Stimulated activated naive CD8-positive, alpha-beta T cell treated with anti-CD3 and anti-CD28 coated beads, Interleukin-15, Interleukin-2, amounts not matched to agents 100 U/mL and 50 U/mL, for 24 hours (primary cell): ENCODE measurements around the gene PTPN23.
A peak's percentile ranks its signal among the peaks of the same experiment; 100 is the strongest.
"Not testable (repeated sequence)": the region's sequence is repeated elsewhere in the genome, so short reads cannot be mapped to it uniquely, and the experiment has no call there.

Source experiments
- ATAC-seq: fragments of 150-1000 bp; cut with Tn5 transposase; one replicate; pipeline ENCODE4 v1.10.0; 2021
- DNase-seq: peaks from one replicate; pipeline ENCODE4 v3.0.0; 2021

Gene PTPN23, protein sequence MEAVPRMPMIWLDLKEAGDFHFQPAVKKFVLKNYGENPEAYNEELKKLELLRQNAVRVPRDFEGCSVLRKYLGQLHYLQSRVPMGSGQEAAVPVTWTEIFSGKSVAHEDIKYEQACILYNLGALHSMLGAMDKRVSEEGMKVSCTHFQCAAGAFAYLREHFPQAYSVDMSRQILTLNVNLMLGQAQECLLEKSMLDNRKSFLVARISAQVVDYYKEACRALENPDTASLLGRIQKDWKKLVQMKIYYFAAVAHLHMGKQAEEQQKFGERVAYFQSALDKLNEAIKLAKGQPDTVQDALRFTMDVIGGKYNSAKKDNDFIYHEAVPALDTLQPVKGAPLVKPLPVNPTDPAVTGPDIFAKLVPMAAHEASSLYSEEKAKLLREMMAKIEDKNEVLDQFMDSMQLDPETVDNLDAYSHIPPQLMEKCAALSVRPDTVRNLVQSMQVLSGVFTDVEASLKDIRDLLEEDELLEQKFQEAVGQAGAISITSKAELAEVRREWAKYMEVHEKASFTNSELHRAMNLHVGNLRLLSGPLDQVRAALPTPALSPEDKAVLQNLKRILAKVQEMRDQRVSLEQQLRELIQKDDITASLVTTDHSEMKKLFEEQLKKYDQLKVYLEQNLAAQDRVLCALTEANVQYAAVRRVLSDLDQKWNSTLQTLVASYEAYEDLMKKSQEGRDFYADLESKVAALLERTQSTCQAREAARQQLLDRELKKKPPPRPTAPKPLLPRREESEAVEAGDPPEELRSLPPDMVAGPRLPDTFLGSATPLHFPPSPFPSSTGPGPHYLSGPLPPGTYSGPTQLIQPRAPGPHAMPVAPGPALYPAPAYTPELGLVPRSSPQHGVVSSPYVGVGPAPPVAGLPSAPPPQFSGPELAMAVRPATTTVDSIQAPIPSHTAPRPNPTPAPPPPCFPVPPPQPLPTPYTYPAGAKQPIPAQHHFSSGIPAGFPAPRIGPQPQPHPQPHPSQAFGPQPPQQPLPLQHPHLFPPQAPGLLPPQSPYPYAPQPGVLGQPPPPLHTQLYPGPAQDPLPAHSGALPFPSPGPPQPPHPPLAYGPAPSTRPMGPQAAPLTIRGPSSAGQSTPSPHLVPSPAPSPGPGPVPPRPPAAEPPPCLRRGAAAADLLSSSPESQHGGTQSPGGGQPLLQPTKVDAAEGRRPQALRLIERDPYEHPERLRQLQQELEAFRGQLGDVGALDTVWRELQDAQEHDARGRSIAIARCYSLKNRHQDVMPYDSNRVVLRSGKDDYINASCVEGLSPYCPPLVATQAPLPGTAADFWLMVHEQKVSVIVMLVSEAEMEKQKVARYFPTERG (N-terminal part only)

DNA sequence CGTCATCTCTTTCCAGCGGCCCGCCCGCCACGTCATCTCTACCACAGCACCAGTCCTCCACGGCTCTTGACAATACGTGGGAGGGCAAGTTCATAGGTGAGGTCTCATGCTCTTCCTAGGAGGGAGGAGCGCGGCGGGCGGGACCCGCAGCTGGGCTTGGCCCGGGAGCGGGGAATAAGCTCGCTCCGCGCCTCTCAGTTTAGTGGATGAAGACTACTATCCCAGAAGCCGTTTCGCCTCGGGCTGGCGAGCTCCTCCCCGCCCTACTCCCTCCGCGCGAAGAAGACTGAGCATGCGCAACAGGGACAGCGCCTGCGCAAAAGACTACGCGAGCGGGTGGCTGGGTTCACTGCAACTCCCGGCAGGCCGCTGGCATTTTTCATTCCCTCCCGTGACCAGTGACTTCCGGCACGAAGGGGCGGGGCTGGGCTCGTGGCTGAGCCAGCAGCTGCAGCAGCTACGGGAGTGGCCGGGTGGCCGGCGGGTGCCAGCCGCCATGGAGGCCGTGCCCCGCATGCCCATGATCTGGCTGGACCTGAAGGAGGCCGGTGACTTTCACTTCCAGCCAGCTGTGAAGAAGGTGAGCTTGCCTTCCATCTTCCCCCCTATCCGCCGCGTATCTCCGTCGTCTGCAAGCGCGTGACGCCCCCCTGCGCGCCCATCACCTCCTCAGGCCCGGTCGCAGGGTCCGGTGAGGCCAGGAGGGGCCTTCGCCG, at the start of gene PTPN23:
Gene PTPN23, plus strand, starts transcription at position 421 of the 716 bp plus-strand sequence. Its CDS starts 76 bp downstream, at position 497.
- peak; percentile 87 for ATAC-seq
- DNase-seq: peak; percentile 99

DNA sequence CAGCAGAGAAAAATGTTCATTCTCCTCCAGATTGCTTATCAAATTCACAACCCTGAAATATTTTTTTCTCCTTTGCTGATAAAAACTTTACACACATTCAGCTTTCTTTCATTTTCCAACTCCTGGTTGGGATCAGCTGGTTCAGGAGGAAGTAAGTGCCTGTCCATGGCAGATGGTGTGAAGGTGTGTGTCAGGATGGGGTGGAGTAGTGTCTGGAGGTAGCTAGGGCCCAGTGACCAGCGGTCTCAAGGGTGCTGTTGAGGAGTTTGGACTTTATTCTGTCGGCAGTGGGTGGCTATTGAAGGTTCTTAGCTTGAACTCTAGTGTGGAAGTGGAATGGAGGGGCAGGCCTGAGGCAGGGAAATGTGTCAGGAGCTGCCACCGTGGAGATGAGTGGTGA, 46.9 kb upstream of the PTPN23 start:
- ATAC-seq (no peak), DNase-seq (no peak)

DNA sequence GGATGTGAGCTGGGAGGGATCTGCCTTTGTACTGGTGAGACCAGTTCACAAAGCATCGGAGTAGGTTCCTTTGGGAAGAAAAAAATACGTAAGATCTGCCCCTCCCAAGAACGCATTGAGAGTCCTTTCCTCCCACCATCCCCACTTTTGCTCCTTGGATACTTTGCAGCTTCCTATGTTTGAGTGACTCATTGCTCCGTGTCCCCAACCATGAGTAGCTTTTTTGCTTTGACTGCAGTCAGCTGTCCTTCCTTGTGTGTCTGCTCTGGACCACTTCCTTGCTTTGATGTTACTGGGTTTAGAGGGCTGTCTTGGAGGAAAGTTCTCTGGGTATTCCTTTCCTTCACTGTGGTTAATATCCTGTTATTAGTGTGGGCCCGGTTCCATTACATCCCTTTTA, 43.2 kb upstream of the PTPN23 start:
- no peak for DNase-seq
- no peak for ATAC-seq

DNA sequence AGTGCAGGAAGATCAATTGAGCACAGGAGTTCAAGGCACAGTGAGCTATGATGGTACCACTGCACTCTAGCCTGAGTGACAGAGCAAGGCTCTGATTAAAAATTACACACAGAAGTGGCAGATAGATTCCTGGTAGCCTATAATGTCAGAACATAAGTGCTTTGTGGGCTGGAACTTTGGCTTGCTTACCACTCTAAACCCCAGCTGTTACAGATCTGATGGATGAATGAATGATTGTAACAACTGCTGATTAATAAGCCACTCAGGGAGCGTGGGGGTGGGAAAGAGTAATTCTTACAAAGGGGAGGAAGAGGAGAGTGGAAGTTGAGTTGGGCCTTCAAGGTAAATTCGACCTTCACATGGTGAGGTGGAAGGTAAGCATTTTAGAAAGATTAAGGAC, 40.9 kb upstream of the PTPN23 start:
- no peak for ATAC-seq
- no peak for DNase-seq

DNA sequence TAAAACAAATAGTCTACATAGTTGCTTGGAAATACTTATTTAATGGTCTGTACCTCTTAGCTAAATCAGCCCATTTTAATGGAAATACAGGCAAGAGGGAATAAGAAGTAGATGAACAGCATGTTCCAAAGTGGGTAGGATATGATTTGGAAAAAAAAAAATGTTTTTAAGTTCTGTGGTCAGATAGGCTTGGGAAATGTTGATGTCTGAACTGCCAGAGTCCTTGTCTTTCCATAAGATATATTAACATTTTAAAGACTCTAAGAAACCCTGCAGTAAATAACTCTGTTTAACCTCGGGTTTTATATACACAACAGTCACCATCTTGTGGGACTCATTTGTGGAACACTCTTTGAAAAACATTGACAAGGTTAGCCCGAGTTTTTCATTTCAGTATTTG, 40.0 kb upstream of the PTPN23 start:
- DNase-seq (no peak), ATAC-seq (no peak)

DNA sequence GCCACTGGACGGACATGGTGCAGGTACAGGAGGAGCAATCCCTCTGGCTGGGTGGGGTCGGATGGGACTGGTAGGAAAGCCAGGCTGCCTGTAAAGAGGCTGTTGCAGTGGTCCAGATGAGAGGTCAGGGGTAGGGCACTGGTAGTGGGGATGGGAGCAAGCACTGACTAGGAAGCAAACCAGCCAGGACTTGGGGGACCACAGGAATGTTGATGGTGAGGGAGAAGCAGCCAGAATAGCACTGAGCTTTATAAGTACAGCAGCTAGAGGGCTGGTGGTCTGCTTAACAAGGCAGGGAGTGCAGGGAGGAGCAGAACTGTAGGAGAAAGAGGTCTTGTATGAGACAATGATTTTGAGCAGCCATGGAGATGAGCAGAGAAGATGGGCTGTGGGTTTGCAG, 38.7 kb upstream of the PTPN23 start:
- DNase-seq (no peak), ATAC-seq (no peak)

DNA sequence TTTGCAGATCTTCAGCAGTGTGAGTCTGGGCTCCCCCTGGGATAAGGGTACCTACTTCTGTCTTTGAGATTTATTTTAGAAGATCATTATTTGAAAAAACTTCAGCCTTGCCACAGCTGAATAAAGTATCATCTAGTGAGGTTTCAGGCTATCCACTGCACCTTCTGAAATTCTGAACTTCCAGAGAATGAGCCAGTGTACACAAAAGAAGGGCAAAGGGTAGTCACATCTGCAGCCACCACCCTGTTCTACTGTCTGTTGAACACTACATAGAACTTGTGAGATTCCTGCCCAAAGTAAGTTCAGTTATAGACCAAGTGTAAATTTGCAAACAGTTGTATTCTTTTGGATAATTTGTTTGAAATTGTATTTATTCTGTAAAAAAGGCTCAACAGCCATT, 38.0 kb upstream of the PTPN23 start:
- ATAC-seq: no peak
- DNase-seq: no peak

DNA sequence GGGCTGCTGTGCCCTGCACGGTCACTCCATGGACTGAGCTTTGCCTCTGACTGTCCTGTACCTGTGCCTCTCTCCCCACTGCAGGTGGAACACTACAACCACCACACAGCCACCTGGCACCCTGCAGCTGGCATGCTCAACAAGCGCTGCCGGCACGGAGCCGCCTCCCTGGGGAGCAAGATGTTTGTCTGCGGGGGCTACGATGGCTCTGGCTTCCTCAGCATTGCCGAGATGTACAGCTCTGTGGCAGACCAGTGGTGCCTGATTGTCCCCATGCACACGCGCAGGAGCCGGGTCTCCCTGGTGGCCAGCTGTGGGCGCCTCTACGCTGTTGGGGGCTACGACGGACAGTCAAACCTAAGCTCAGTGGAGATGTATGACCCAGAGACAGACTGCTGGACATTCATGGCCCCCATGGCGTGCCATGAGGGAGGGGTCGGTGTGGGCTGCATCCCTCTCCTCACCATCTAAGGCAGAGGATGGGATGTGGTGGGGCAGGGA, 37.3 kb upstream of the PTPN23 start:
- DNase-seq (no peak), ATAC-seq (peak; percentile 6)

DNA sequence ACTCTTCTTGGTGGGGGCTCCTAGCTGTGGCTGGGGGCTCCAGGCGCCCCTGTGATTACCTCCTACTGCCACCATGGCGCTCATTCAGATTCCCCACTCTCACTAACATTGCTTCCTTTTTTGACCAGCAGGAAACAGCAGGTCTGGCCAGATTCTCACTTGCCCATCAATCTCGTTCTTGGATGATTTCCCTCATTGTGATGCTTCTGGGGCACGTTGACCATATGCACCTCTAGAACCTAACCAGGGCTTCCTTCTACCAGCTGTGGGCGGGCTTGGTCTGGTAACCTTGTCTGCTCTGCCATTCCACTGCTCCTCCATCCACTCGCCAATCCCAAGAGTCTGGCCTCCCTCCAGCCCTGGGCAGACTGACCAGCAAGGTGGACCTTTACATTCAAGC, 35.9 kb upstream of the PTPN23 start:
- no peak for ATAC-seq
- DNase-seq: no peak

DNA sequence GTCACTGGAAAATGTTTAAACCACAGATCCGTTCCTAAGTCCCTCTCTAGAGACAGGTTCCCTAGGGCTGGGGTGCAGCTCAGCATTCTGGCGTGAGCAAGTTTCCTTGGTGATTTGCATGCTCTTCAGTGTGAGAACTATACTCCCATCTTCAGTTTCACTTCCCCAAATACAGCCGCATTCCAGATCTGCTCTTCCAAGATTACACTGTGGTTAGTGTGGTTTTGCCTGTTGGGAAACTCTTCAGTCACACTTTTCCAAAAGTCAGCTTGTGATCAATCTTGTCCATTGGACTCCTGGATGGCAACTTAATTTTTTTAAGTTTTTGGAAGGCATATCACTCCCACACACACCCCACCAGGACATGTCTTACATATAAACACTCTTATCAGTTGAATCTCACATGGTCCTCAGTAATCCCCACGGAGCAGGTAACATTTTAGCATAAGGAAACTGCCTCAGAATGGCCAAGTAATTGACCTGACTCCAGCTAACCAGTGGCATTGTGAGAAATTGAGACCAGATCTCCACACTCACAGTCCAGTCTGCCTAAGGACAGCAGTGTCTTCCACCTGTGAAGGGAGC, 33.5 kb upstream of the PTPN23 start:
- ATAC-seq (no peak), DNase-seq (no peak)

DNA sequence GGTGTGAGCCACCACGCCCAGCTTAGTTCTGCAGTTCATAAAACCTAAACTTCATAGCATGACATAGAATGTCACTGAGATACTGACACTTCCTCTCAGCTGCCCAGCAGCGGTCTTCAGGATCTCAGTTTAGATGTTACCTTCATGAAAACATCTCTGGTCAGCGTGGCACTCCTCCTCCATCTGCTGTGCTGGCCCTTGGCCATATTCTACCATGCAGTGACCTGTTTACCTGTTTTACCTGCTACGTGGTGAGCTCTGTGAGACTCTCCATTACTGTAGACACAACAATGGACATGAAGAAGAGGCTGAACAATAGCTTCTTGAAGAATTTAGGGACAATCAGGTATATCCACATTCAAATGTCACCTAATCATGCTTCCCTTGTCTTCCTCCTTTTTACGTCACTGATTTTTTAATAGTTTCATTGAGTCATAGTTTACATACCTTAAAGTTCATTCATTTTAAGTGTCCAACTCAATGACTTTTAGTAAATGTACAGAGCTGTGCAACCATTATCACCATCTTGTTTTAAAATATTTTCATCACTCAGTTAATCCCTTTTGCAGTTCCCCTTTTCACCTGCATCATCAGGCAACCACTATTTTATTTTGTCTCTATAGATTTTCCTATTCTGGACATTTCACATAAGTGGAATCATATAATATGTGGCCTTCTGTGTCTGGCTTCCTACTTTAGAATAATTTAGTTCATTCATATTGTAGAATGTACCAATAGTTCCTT, 32.2 kb upstream of the PTPN23 start:
- no peak for ATAC-seq
- no peak for DNase-seq

DNA sequence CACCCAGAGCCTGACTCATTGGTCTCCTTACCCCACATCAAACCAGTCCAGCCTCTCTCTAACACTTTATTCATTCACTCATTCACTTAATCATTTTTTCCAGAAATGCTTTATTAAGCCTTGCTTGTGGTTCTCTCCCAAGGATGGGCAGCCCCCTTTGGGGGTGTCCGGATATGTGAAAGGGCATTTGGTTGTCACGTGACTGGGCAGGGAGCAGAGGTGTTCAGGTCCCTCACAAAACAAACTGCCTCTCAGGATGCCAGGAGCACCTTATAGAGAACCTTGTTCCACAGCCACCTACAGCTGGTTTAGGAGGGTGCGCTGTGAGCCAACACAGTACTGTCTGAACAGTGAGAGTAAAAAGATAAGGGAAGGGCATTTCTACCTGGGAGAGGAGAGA, 25.8 kb upstream of the PTPN23 start:
- DNase-seq (no peak), ATAC-seq (no peak)

DNA sequence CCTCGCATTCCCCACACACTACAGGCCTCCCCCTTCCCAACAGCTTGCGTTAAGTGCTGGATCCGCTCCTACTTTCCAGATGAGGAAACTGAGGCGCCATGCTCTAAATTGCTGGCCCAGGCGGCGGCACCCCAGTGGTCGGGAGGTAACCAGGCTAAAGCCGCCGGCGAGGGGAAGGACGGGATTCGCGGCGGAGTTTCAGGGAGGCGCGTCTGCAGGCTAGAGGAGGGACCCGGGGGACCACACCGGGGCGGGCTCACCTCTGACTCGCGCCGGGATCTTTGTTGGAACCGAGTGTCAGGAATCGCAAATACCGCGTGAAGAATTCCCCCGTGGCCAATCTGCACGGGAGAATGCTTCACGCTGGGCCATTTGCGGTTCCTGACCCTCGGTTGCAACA, 24.6 kb upstream of the PTPN23 start:
- no peak for DNase-seq
- no peak for ATAC-seq

DNA sequence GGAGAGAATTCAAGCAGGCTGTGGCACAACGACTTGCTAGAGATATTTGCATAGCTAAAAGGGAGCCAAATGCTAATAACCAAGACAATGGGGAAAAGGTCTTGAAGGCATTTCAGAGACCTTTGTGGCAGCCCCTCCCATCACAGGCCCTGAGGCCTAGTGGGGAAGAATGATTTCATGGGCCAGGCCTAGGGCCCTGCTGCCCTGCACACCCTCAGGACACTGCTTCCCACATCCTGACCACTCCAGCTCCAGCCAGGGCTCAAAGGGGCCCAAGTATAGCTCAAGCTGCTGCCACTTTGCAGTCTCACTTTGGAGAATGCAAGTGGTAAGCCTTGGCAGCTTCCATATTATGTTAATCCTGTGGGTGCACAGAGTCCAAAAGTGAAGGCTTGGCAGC, 21.5 kb upstream of the PTPN23 start:
- no peak for ATAC-seq

DNA sequence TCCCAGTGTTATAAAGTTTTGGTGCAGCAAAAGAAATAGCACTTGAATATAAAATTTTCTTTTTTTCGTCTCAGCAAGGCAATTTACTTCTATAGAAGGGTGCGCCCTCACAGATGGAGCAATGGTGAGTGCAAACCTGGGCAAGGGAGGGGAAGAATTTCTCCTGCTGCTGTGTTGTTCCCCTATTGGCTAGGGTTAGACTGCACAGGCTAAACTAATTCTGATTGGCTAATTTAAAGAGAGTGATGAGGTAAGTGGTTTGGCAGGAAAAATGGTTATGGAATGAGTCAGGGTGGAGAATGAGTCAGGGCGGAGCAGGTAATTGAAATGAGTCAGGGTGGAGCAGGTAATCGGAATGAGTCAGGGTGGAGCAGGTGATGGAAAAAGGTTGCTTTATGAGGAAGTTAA, 20.7 kb upstream of the PTPN23 start:
- ATAC-seq: peak; percentile 32
- not testable (repeated sequence) for DNase-seq

More for the DNA sequence above, 21.5 kb upstream of the PTPN23 start:
- DNase-seq: no peak

DNA sequence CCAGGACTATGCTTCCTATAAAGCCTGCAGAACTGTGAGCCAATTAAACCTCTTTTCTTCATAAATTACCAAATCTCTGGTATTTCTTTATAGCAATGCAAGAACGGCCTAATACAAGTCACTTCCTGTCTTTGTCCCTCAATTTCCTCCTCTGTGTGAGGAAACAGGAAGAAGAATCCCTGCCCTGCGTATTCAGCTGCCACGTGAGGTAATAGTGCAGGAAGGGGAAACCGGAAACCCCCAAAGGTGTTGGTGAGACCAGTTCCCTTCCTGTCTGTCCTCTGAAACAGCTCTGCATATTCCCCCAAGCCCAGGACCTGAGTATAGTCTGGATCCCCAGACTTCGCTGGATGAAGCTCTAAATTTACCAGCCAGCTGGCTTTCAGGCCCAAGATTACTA, 18.1 kb upstream of the PTPN23 start:
- ATAC-seq (no peak), DNase-seq (peak; percentile 20)

DNA sequence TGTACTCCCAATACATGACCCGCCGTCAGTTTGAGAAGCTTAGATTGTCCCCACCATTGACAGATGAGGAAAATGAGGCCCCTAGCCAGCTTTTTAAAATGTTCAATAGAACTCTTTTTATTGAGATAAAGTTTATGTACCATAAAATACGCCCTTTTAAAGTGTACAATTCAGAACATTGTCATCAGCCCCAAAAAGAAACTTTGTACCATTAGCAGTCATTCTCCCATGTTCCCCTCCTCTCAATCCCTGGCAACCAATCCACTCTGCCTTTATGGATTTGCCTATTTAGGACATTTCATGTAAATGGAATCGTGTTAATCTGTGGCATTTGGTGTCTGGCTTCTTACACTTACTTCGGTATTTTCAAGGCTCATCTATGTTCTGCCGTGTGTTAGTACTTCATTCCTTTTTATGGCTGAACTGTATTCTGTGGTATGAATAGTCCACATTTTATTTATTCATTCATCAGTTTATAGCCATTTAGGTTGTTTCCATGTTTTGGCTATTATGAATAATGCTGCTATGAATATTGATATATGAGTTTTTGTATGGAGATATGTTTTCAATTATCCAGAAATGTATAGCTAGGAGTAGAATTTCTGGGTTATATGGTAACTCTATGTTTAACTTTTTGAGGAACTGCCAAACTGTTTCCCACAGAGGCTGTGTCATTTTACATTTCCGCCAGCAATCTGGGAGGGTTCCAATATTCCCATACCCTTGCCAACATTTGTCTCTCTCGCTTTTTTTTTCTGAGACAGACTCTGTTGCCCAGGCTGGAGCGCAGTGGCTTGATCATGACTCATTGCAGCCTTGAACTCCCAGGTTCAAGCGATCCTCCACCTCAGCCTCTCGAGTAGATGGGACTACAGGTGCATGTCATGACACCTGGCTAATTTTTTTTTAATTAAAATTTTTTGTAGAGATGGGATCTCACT, 15.3 kb upstream of the PTPN23 start:
- no peak for ATAC-seq
- no peak for DNase-seq

DNA sequence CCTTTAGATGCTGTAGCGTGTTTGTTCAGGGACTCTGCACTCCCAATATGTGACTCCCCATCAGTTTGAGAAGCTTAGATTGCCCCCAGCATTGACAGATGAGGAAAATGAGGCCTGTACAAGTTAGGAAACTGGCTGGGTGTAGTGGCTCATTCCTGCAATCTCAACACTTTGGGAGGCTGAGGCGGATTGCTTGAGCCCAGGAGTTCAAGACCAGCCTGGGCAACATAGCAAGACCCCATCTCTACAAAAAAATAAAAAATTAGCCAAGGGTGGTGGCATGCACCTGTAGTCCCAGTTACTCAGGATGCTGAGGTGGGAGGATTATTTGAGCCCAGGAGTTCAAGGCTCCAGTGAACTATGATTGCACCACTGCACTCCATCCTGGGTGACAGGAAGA, 14.0 kb upstream of the PTPN23 start:
- ATAC-seq: no peak

DNA sequence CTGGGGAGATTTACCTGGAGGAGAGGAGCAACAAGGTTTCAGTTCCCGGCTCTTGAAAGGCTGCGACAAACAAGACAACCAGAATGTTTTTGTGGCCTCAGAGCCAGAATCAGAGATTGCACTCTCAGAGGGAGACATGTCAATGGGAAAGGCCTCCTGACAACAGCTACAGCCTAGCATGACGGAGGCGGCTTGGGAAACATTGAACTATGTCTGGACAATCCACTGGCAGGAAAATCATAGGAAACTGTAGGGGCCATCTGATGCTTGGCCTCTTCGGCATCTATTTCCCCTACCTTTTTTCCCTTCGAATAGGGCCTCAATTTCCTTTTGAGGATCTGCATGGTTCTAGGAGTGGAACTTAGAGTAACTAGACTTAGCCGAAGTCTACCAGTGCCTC, 13.2 kb upstream of the PTPN23 start:
- ATAC-seq (no peak), DNase-seq (no peak)

More for the DNA sequence above, 14.0 kb upstream of the PTPN23 start:
- no peak for DNase-seq
